Measurements from ENCODE around the gene TMSB10.
A peak's percentile ranks its signal among the peaks of the same experiment; 100 is the strongest.
"Not testable (repeated sequence)": the region's sequence is repeated elsewhere in the genome, so short reads cannot be mapped to it uniquely, and the experiment has no call there.

Gene TMSB10

DNA sequence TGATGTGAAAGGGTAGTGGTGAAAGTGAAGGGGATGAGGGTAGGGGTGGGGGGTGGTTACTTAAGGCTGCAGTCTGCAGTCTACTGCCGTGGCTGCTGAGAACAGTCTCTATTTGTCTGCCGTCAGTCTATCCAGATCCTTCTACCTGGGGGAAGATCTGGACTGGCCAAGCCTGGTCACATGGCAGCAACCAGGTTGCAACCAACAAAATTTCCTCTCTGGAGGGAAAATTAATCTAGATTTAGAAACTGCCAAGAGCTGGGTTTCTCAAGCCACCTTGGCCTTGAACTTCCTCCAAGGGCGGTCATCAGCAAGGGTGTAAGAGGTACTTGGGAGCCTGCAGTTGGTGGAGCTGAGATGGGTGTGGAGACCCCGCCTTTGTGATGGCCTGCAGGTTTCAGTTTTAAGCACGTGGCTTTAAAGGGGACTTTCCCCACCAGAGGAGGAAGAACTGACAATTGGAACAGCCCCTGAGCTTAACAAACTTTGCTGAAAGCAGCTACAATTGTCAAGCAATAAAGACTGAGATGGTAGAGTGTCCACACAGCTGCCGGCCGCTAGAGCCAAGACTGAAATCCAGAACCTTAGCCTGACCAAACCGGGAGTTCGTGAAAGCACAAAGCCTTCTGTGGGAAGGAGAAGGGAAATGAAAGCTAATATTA is 34.1 kb downstream of the TMSB10 start:
- DNase-seq (ENCODE audit: low read depth in 2 of 2) = peak; percentile 53 to 57

DNA sequence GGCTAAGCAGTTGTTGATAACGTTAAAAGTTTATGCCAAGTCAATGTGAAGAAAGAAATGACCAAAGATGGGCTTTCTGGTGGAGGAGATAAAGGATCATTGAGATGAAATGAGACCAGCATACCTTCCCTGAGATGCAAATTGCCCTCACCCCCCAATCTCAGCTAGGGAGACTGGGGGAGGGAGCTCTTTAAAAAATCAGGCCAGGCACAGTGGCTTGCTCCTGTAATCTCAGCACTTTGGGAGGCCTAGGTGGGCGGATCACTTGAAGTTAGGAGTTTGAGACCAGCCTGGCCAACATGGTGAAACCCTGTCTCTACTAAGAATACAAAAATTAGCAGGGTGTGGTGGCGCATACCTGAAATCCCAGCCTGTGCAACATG is 34.6 kb downstream of the TMSB10 start:
- no peak for DNase-seq (ENCODE audit: low read depth in 2 of 2)

DNA sequence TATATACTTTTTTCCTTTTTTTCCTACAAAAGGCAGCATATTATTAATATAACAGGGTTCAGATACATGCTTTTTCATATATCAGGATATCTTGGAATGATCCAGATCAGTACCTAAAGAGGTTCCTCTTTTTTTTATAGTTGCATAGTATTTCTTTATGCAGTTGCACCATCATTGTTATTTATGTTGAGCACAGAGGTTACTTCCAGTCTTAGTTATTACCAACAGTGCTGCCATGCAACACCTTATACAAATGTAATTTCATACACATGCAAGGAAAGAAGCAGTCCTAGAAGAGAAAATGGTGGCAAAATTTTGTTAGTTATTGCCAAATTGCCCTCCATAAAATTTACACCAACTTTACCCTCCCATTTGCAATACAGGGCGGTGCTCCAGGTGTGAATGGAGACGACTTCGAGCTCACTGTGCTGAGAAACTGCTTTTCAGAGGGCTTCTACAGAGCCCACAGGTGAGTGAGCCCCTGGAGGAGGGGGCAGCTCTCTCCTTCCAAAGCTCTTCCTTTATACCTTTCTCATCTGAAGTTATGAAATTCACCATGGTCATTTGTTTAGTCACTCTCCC is 35.5 kb downstream of the TMSB10 start:
- no peak for DNase-seq (ENCODE audit: low read depth in 2 of 2)

DNA sequence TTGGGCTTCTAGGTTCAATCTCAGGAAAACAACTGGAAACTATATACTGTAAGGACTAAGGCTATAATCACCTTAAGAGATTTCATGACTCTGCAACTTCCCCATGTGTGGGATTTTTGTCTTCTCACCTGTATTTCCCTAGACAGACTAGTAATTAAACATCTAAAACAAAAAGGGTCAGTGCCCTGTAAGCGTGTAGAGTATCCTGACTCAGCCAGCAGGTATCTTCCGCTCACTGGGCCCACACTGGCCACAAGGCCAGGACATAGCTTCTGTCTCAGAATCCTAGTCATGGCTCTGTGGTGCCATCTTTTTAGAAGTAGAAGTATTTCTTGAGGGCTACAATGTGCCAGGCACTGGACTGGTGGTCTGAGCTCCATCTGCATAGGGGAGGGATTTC is 36.7 kb downstream of the TMSB10 start:
- DNase-seq (ENCODE audit: low read depth in 2 of 2) = no peak

DNA sequence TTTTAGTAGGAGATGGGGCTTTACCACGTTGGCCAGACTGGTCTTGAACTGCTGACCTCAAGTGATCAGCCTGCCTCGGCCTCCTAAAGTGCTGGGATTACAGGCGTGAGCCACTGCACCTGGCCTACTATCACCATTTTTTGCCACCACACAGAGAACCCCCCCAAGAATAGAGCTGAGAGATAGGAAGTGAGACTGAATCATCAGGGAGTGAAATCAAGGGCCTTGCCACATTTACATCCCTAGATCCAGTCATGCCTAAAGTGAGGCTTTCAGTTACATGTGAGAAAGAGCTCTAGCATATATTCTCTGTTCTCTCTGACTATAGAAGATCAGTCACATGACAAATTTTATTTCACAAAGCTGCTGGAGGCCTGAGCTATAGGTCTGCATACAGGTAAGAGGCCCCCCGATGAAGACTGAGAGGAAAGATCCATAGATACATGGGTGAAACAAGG is 37.5 kb downstream of the TMSB10 start:
- DNase-seq (ENCODE audit: low read depth in 2 of 2) = no peak

DNA sequence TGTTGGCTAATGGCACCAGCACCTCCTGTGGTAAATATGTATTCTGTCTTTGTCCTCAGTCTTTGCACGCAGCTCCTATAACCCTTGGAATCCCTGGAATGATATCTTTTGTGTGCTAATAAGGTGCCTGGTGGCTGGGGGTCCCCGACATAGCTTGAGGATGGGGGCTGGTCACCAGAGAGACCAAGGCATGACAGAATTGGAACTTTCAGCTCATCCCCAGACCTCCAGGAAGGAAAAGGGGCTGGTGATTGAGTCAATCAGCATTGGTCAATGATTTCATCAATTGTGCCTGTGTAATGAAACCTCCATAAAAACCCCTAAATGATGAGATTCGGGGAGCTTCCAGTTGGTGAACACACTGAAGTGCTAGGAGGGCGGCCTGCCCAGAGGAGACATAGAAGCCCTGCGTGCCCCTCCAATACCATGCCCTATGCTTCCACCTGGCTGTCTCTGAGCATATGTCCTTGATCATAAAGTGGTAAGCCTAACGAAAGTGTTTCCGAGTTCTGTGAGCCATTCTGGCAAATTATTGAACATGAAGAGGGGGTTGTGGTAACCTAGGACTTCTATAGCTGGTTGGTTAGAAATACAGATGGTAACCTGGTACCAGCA is 38.9 kb downstream of the TMSB10 start:
- no peak for DNase-seq (ENCODE audit: low read depth in 2 of 2)

DNA sequence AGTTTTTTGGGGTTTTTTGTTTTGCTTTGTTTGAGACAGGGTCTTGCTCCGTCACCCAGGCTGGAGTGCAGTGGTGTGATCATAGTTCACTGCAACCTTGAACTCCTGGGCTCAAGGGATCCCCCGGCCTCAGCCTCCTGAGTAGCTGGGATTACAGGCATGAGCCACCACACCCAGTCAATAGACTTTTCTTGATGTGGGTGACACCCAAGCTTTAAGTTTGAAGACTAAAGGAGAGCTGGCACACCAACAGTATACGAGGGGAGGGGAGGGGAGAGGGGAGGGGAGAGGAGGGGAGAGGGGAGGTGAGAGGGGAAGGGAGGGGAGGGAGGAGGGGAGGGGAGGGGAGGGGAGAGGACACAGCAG is 40.4 kb downstream of the TMSB10 start:
- not testable (repeated sequence) for DNase-seq (ENCODE audit: low read depth in 2 of 2)

DNA sequence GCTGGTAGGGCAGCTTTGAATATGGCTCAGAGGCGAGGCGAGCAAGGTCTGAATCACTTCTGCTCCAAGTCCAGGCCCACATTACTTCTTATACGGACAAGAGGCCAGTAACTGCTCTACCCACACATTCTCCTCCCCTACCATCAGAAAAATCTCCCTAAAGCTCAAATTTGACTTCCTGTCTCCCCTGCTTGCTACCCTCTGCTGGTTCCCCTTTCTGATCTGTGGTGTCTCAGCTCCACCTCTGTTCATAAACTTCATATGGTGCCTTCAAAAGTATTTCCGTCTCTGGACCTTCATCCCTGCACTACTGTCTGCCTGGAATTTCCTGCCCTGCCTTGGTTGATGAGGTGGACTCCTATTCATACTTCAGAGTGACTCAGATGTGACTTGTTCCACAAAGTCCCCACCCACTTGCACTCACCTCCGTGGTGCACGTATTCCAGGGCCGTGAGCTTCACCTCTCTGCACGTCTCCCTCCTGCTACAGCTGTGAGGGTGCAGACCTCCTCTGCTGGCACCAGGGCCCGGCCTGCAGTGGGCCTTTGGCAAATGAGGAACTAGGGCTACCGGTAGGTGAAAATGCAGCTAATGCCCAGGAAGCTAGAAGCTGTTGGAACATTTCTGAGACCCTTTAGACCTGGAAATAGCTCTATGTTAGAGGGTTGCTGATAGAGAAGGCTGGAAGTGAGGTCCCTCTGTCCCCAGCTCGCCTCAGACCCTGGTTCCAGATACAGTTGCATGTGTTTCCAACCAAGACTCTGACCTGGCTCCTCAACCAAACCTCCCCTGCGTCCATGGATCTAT is 41.0 kb downstream of the TMSB10 start:
- DNase-seq (ENCODE audit: low read depth in 2 of 2) = peak; percentile 42 to 63

DNA sequence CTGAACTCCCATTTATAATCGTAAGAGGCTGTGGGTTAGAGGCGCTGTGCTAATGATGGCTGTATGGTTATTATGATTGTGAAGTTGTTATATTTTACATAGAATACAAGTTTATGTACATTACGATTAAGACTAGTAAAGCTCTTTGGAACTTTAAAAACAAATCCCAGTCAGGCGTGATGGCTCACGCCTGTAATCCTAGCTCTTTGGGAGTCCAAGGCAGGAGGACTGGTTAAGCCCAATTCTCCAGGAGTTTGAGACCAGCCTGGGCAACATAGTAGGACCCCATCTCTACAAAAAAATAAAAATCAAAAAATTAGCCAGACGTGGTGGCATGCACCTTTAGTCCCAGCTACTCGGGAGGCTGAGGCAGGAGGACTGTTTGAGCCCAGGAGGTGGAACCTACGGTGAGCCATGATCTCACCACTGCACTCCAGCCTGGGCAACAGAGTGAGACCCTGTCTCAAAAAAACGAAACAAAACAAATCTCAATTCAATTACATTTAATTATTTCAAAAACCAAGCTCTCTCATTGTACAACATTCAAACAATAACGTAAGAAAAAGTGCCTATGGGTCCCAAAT is 41.6 kb downstream of the TMSB10 start:
- no peak for DNase-seq (ENCODE audit: low read depth in 2 of 2)

DNA sequence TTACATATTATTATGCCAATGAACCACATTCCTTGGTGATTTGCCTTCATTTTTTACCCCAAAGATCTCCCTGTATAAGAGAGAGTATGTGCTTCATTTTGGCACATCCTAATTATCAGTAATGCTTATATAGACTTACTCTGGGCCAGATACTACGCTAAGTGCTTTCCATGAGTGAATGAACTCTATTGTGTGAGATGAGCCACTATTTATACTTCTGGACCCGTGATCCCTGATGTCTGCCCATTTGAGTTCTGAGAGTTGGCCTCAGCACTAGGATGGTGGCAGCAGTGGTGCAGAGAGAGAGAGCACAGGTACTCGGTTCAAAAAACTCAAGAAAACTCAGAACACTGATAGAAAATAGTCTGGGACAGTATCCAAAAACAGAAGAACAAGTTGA is 48.1 kb downstream of the TMSB10 start:
- no peak for DNase-seq (ENCODE audit: low read depth in 2 of 2)

DNA sequence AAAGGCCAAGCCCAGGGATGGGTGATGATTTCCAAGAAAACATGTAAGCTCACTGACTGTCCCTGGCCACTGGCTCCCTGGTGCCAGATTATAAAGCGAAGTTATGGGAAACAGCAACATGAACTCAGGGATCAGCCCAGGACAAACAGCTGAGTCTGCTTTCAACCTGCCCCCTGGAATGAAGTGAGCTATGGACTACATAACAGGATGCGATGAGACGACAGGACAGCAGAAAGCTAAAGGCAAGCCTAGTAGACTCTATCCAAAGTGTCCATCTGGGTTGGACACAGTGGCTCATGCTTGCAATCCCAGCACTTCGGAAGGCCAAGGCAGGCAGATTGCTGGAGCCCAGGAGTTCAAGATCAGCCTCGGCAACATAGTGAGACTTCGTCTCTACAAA is 48.9 kb downstream of the TMSB10 start:
- DNase-seq (ENCODE audit: low read depth in 2 of 2) = no peak

All from stimulated activated CD8-positive, alpha-beta memory T cell treated with anti-CD3 and anti-CD28 coated beads, Interleukin-2, amount 100 ng/mL, for 48 hours (primary cell).